ENCODE results near the gene OTUD5. TPM values are rescaled to one million over a fixed set of nuclear protein-coding genes. Genes with fewer than 3 reads are reported as not detected.
"Not testable (repeated sequence)": the region's sequence is repeated elsewhere in the genome, so short reads cannot be mapped to it uniquely, and the experiment has no call there.

Gene OTUD5
- total RNA-seq, 1 donor from 2014 or later: 18.9 TPM

DNA sequence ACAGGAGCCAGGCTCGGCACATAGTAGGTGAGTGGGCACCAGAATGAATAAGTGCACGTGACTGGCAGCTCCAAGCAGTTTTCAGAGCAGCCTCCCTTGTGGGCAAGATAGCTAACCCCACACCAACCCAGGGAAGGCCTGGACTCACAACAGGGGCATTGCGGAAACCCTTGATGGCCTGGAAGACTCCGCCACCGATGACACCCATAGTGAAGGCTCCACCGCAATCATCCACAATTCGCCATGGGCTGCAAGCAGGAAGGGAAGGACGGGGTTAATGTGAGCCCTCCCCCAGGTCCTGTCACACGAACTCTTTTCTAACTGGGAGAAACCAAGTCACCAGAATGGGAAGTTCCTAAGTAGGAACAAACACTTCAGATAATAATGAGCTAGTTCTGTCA is 60.8 kb downstream of the OTUD5 start:
- DNase-seq: no peak
- intact Hi-C loops (cut with micrococcal nuclease): no loop called here
- ATAC-seq: no peak

GRCh38 chrX:48894891-48895290 is 62.5 kb downstream of the OTUD5 start:
- no peak for DNase-seq
- no peak for ATAC-seq
- intact Hi-C loops (cut with micrococcal nuclease): no loop called here

- no peak for DNase-seq
- intact Hi-C loops (cut with micrococcal nuclease): no loop called here
- no peak for ATAC-seq
These were observed 63.7 kb downstream of the OTUD5 start for GRCh38 chrX:48893556-48894348.

- intact Hi-C loops (cut with micrococcal nuclease): no loop called here
- DNase-seq: no peak
- ATAC-seq: no peak
These were observed 64.5 kb downstream of the OTUD5 start for GRCh38 chrX:48892896-48893295.

DNA sequence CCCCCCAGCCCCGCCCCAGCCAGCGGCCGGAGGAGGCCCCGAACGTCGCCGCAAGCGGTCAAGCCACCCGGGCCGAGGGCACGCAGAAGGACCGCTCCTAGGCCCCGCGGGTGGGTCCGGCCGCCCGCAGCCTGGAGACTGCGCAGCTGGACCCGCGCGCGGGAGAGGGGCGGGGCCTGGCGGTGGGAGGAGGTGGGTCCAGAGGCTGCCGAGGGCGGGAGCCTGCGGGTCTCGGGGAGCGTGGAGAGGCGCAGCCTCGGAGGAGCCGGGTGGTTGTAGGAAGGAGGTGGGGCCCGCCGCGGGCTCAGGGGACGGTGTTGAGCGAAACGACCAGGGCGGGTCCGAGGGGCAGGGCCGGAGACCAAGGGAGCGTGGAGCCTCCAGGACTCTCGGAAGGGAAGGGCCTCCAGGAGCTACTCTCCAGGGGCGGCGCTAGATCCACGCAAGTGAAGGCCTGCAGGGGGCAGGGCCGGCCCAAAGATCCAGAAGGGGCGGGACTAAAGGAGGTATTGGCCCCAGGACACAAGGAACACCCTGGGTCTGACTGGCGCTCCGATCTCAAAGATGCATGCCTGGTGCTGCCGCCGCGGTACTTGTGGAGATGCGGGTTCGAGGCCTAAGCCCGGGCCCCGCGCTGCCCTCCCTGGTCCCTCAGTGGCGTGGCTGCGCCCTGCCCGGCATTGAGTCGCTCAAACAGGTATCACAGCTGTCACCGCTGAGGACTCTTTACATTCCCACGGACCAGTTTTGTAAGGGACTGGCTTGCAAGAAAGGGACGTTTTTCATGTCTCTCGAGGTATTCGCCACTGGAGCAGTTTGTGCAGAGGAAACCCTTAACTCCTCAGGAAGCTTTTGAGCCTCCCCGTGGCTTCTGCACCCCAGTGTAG is 65.8 kb downstream of the OTUD5 start:
- DNase-seq: peak; percentile 91
- peak; percentile 97 for ATAC-seq
- intact Hi-C loops (cut with micrococcal nuclease): no loop called here

DNA sequence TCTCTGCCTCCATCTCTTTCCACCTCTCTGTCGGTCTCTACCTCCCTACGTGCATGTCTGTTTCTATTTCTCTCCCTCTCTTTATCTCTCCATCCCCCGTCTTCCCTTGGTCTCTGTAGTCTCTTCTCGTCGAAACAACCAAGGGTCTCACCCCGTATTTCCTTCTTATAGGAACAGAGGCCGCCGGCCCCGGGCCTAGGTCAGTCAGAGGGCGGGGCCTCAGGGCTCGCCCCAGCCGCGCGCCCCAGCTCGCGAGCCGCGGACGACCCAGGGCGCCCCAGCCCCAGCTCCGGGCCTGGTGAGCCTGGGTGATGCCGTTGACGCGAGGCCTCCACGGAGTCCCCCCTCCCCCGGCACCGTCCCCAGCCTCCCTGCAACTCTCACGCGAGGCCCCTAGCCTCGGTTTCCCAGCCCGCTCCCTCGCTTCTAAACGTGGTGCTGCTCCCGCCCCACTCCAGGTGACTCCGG is 66.4 kb downstream of the OTUD5 start:
- DNase-seq: peak; percentile 39
- ATAC-seq: peak; percentile 66
- intact Hi-C loops (cut with micrococcal nuclease): no loop called here

GRCh38 chrX:48890296-48890925 is 67.0 kb downstream of the OTUD5 start:
- ATAC-seq (no peak), DNase-seq (no peak)
- intact Hi-C loops (cut with micrococcal nuclease): no loop called here

DNA sequence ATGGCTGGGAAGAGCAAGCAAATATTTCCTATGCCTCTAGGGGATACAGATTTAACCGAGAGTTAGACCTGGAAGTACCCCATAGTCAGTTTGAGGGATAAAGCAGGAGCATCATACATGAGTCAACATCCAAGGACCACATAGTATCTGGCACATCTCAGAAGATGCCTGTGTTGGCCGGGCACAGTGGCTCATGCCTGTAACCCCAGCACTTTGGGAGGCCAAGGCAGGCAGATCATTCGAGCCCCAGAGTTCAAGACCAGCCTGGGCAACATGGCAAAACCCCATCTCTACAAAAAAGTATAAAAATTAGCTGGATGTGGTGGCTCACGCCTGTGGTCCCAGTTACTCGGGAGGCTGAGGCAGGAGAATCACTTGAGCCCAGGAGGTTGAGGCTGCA is 70.8 kb downstream of the OTUD5 start:
- DNase-seq; ATAC-seq; intact Hi-C loops (cut with micrococcal nuclease): not testable (repeated sequence)

- DNase-seq (no peak), ATAC-seq (no peak)
- intact Hi-C loops (cut with micrococcal nuclease): no loop called here
These were observed 73.7 kb downstream of the OTUD5 start for GRCh38 chrX:48883729-48884128.

GRCh38 chrX:48876944-48877343 is 80.5 kb downstream of the OTUD5 start:
- DNase-seq; intact Hi-C loops (cut with micrococcal nuclease); ATAC-seq: not testable (repeated sequence)

Other genes starting within 250 kb of the OTUD5 start
- gene GLOD5, start 195.9 kb downstream of the OTUD5 start, total RNA-seq: not detected
- gene GATA1, start 171.0 kb downstream of the OTUD5 start, total RNA-seq: not detected
- gene HDAC6, start 155.5 kb downstream of the OTUD5 start, total RNA-seq: 44.4 TPM
- gene ERAS, start 131.1 kb downstream of the OTUD5 start, total RNA-seq: not detected
- 0.32 TPM for gene PCSK1N, start 122.0 kb downstream of the OTUD5 start, total RNA-seq
- gene TIMM17B, start 59.8 kb downstream of the OTUD5 start, total RNA-seq: 77.9 TPM
- gene PQBP1, start 59.7 kb downstream of the OTUD5 start, total RNA-seq: 64.5 TPM
- 15.7 TPM for gene SLC35A2, start 46.0 kb downstream of the OTUD5 start, total RNA-seq
- gene PIM2, start 38.6 kb downstream of the OTUD5 start, total RNA-seq: 3.9 TPM
- 0.47 TPM for gene KCND1, start 14.2 kb upstream of the OTUD5 start, total RNA-seq
- 18.1 TPM for gene GRIPAP1, start 44.7 kb upstream of the OTUD5 start, total RNA-seq
- gene TFE3, start 85.8 kb upstream of the OTUD5 start, total RNA-seq: 18.5 TPM
- 1.7 TPM for gene CCDC120, start 101.4 kb upstream of the OTUD5 start, total RNA-seq
- 6.3 TPM for gene PRAF2, start 116.4 kb upstream of the OTUD5 start, total RNA-seq
- 65.4 TPM for gene WDR45, start 122.3 kb upstream of the OTUD5 start, total RNA-seq
- 18.9 TPM for gene GPKOW, start 166.1 kb upstream of the OTUD5 start, total RNA-seq
- 3.8 TPM for gene MAGIX, start 205.2 kb upstream of the OTUD5 start, total RNA-seq
- gene PLP2, start 214.3 kb upstream of the OTUD5 start, total RNA-seq: 62.3 TPM
- 12.7 TPM for gene PRICKLE3, start 228.8 kb upstream of the OTUD5 start, total RNA-seq
- 1.5 TPM for gene SYP, start 242.6 kb upstream of the OTUD5 start, total RNA-seq

All from left ventricle myocardium superior (tissue), 1 donor.